ENCODE data around the gene SAFB2. TPM values are rescaled to one million over a fixed set of nuclear protein-coding genes. Genes with fewer than 3 reads are reported as not detected.

SAFB2 gene
- total RNA-seq, result 40.5 TPM
- long read RNA-seq, transcript SAFB2-201 (21 exons, 3,371 nt), result major isoform, 16 of 31 reads
- long read RNA-seq, partial matches to known transcripts, result 10 of 31 reads
- long read RNA-seq, other reads (novel, unspliced or antisense), result 5 of 31 reads

DNA sequence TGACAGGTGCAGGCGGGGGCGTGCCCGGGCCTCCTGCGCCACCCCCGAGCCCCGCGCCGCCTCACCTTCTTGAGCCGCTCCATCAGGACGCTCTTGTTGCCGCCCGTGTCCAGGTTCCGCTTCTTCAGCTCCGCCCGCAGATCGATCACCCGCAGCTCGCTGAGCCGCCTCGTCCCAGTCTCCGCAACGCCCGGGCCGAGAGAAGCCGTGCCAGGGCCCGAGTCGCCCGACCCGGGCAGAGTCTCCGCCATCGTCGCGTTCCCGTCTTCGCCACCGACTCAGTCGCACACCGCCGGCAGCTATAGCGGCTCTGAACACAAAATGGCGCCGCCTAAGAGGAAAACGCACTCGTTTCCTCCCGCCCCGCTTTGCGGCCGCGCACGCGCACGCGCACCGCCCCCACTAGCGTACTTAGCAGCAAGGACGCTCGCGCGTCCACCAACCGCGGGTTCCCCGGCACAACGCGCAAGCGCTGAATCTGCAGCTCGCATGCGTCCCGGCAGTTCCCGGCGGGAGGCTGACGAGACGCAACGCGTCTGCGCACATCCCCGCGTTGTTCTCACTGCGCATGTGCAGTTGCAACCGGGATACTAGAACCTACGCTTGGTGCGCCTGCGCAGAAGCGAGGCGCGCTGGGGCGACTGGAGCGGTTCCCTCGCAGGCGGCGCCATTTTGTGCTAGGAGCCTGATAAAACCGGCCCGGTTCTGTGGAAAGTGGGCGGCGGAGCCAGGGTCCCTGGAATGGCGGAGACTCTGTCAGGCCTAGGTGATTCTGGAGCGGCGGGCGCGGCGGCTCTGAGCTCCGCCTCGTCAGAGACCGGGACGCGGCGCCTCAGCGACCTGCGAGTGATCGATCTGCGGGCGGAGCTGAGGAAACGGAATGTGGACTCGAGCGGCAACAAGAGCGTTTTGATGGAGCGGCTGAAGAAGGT is at the start of gene SAFB2, which contains the start of gene SAFB:
Gene SAFB2, minus strand, starts transcription at position 312 of the 932 bp plus-strand sequence. Its CDS starts 61 bp downstream, at position 251.
Gene SAFB, plus strand, starts transcription at position 619 of the 932 bp plus-strand sequence. Its CDS starts 123 bp downstream, at position 742.
- intact Hi-C loops (cut with micrococcal nuclease), result no loop called here

DNA sequence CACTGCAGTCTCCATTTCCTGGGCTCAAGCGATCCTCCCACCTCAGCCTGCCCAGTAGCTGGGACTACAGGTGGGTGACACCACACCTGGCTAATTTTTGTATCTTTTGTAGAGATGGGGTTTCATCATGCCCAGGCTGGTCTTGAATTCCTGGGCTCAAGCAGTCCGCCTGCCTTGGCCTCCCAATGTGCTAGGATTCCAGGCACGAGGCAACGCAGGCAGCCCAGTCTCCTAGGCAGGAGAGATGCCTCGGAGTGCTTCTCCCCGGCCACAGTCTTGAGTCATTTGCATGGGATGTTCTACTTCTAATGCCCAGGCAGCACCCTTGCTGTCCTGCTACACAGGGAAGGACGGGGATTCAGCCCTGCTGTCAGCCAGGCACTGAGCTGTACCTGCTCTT is 49.0 kb upstream of the SAFB2 start:
- Histone ChIP-seq H3K4me3 (no peak overlapping the region), H3K36me3 (peaks cover 36% of the 10 kb centered on the region), H3K27me3 (ENCODE audit: low read depth) (no peaks in the 10 kb centered on the region), H3K9me3 (replicated peaks) (no peaks in the 10 kb centered on the region), H3K4me1 (peaks cover 16% of the 10 kb centered on the region), H3K27ac (replicated peaks) (no peak overlapping the region)
- TF ChIP-seq, protein P1, sequence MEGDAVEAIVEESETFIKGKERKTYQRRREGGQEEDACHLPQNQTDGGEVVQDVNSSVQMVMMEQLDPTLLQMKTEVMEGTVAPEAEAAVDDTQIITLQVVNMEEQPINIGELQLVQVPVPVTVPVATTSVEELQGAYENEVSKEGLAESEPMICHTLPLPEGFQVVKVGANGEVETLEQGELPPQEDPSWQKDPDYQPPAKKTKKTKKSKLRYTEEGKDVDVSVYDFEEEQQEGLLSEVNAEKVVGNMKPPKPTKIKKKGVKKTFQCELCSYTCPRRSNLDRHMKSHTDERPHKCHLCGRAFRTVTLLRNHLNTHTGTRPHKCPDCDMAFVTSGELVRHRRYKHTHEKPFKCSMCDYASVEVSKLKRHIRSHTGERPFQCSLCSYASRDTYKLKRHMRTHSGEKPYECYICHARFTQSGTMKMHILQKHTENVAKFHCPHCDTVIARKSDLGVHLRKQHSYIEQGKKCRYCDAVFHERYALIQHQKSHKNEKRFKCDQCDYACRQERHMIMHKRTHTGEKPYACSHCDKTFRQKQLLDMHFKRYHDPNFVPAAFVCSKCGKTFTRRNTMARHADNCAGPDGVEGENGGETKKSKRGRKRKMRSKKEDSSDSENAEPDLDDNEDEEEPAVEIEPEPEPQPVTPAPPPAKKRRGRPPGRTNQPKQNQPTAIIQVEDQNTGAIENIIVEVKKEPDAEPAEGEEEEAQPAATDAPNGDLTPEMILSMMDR (IDR thresholded peaks at IDR 0.05; ENCODE audit: borderline replicate concordance), result no peak
- peak; percentile 6 for DNase-seq
- intact Hi-C loops (cut with micrococcal nuclease), result no loop called here

More for the DNA sequence above, at the start of gene SAFB2, which contains the start of gene SAFB:
- H3K4me3 ChIP-seq, result peak within 1 kb of the TSS; percentile 94
- peak within 1 kb of the TSS; percentile 97 for H3K27ac ChIP-seq (replicated peaks)
- H3K4me1 ChIP-seq, result peaks cover 96% of the 10 kb centered on the region
- peaks cover 56% of the 10 kb centered on the region for H3K36me3 ChIP-seq
- TF ChIP-seq, protein P1 (IDR thresholded peaks at IDR 0.05; ENCODE audit: borderline replicate concordance), result no peak
- no peaks in the 10 kb centered on the region for H3K9me3 ChIP-seq (replicated peaks)
- no peaks in the 10 kb centered on the region for H3K27me3 ChIP-seq (ENCODE audit: low read depth)
- peak; percentile 99 for DNase-seq

DNA sequence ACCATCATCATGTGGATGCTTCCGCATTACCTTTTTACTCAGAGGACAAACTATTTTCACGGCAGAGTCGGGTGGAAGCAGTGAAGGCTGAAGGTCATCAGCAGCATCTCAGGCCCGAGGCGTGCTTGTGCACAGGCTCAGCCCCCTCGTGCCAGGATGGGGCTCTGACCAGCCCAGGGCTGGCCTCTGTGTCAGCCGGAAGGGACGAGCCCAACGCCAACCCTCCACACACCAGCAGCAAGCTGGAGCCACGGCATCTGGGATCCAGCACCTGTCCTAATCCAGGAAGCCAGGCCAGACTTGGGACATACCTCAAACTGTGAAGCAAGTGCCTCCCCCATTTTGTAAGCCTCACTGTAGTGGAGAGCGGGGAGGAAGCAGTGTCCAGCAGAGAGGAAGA is 46.6 kb upstream of the SAFB2 start:
- peak; percentile 1 for DNase-seq

DNA sequence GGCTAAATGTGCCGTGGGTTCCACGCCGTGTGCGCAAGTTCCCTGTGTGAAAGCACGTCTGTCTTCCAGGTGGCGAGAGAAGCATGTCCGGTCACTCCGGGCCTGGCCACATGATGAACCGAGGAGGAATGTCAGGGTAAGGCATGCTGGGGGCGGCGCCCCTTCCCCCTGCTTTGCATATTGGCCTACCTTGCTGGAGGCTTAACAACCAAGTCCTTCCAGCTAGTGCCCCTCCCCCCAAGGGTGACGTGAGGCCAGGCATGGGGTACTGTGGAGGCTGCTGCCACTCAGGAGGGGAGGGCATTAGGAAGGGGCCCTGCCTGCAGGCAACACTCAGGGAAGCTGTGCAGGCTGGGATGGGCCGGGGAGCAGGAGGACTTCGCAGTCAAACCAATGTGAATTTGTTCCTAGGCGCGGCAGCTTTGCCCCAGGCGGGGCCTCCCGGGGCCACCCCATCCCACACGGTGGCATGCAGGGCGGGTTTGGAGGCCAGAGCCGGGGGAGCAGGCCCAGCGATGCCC is 45.2 kb upstream of the SAFB2 start:
- intact Hi-C loops (cut with micrococcal nuclease), result no loop called here
- no peak for DNase-seq
- no peaks in the 10 kb centered on the region for H3K9me3 ChIP-seq (replicated peaks)
- peaks cover 73% of the 10 kb centered on the region for H3K36me3 ChIP-seq
- H3K4me3 ChIP-seq, result no peak overlapping the region
- H3K4me1 ChIP-seq, result no peaks in the 10 kb centered on the region
- no peak overlapping the region for H3K27ac ChIP-seq (replicated peaks)
- no peaks in the 10 kb centered on the region for H3K27me3 ChIP-seq (ENCODE audit: low read depth)
- TF ChIP-seq, protein P1 (IDR thresholded peaks at IDR 0.05; ENCODE audit: borderline replicate concordance), result no peak

More for the DNA sequence above, 46.6 kb upstream of the SAFB2 start:
- Histone ChIP-seq H3K27ac (replicated peaks) (no peak overlapping the region), H3K4me3 (no peak overlapping the region), H3K36me3 (peaks cover 59% of the 10 kb centered on the region), H3K9me3 (replicated peaks) (no peaks in the 10 kb centered on the region), H3K27me3 (ENCODE audit: low read depth) (no peaks in the 10 kb centered on the region), H3K4me1 (no peaks in the 10 kb centered on the region)
- TF ChIP-seq, protein P1 (IDR thresholded peaks at IDR 0.05; ENCODE audit: borderline replicate concordance), result no peak
- intact Hi-C loops (cut with micrococcal nuclease), result no loop called here

DNA sequence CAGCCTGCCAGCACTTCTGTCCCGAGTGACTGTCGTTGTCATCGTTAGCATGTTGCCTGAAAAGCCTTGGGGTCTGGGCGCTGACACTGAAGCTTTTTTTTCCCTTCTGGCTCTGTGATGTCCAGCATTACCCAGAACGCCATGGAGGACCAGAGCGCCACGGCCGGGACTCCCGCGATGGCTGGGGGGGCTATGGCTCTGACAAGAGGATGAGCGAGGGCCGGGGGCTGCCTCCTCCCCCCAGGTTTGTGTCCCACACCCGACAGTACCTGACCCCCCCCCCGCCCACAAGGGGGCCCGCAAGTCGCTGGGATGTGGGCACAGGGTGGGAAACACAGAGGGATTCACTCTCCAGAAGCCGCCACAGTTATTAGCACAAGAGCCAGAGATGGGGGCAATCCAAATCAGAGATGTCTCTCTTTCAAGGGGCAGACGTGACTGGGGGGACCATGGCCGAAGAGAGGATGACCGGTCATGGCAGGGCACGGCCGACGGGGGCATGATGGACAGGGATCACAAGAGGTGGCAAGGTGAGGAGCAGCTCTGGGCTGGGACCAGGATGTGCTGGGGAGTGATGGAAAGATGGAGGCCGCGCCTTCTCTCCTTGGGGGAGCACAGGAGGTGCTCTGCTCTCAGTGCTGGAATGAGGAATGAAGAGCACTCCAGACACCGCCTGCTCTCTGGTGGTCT is 44.5 kb upstream of the SAFB2 start:
- Histone ChIP-seq H3K4me1 (no peaks in the 10 kb centered on the region), H3K27ac (replicated peaks) (no peak overlapping the region), H3K36me3 (peaks cover 81% of the 10 kb centered on the region), H3K27me3 (ENCODE audit: low read depth) (no peaks in the 10 kb centered on the region), H3K4me3 (no peak overlapping the region), H3K9me3 (replicated peaks) (no peaks in the 10 kb centered on the region)
- TF ChIP-seq, protein P1 (IDR thresholded peaks at IDR 0.05; ENCODE audit: borderline replicate concordance), result no peak
- intact Hi-C loops (cut with micrococcal nuclease), result no loop called here
- no peak for DNase-seq

All from left ventricle myocardium inferior (tissue), 1 donor.